Caco-2 (cell line): ENCODE results near the gene VEPH1. TPM values are rescaled to one million over a fixed set of nuclear protein-coding genes. Genes with fewer than 3 reads are reported as not detected.

Experiments
- BruUV-seq: library from RNA; stranded (reverse); fragments of 400-500 nt; replicated peaks from 2 replicates; lab custom pipeline; 2021; lab: Mats Ljungman, UMichigan
- CTCF ChIA-PET: fragments of 300-600 bp; sonication (Branson Sonifier 250); formaldehyde crosslinking; loops from one replicate; lab custom pipeline; 2022; ENCODE audit warnings: antibody characterized with exemption; lab: Charles Lee
- POLR2A ChIA-PET: fragments of 300-600 bp; sonication (Branson Sonifier 250); formaldehyde crosslinking; loops from one replicate; lab custom pipeline; 2022; ENCODE audit warnings: antibody characterized with exemption; lab: Charles Lee
- DNase-seq, 2 experiments: peaks; one replicate each; pipeline versions ENCODE4 v3.0.0 to v3.0.0-alpha.2; 2020 to 2022
- H3K27me3 ChIP-seq: replicated peaks from 2 replicates; pipeline ENCODE4 v1.6.0; 2011; ENCODE audit warnings: low read length; ENCODE audit not compliant: control insufficient read depth, insufficient read depth
- H3K36me3 ChIP-seq: 2 replicates; pipeline ENCODE4 v1.5.1; 2011; ENCODE audit warnings: low read length; ENCODE audit not compliant: control insufficient read depth, insufficient read depth
- H3K4me1 ChIP-seq: fragments of 250-450 bp; sonication (Bioruptor Pico); 2 replicates; pipeline ENCODE4 v1.5.1; 2020; ENCODE audit warnings: mild to moderate bottlenecking
- H3K4me3 ChIP-seq: 2 replicates; pipeline ENCODE4 v1.5.1; 2011; ENCODE audit warnings: low read depth, mild to moderate bottlenecking, control low read depth, low read length
- H3K9me3 ChIP-seq: fragments of 250-450 bp; sonication (Bioruptor Pico); 2 replicates; pipeline ENCODE4 v1.5.1; 2020; ENCODE audit warnings: mild to moderate bottlenecking, moderate library complexity
- H3K27ac Mint-ChIP-seq: one replicate; pipeline ENCODE4 v1.8.0; 2022; ENCODE audit warnings: mixed read lengths; ENCODE audit not compliant: unreplicated experiment
- H3K27me3 Mint-ChIP-seq: one replicate; pipeline ENCODE4 v1.8.0; 2022; ENCODE audit warnings: mixed read lengths; ENCODE audit not compliant: insufficient read depth, unreplicated experiment
- H3K36me3 Mint-ChIP-seq: one replicate; pipeline ENCODE4 v1.8.0; 2022; ENCODE audit warnings: mild to moderate bottlenecking, mixed read lengths; ENCODE audit not compliant: insufficient read depth, unreplicated experiment
- H3K4me1 Mint-ChIP-seq: one replicate; pipeline ENCODE4 v1.8.0; 2022; ENCODE audit warnings: low read depth, mixed read lengths; ENCODE audit not compliant: unreplicated experiment
- H3K4me3 Mint-ChIP-seq: one replicate; pipeline ENCODE4 v1.8.0; 2022; ENCODE audit warnings: mild to moderate bottlenecking, moderate library complexity, mixed read lengths; ENCODE audit not compliant: unreplicated experiment
- H3K9me3 Mint-ChIP-seq: one replicate; pipeline ENCODE4 v1.8.0; 2022; ENCODE audit warnings: mixed read lengths; ENCODE audit not compliant: unreplicated experiment
- CTCF ChIP-seq, 2 experiments: fragments of 200-600 bp in 1 of 2; IDR thresholded peaks; 1 replicate in 1 of 2; 2 replicates in 1 of 2; pipeline versions ENCODE4 v1.5.1 to v1.8.0; 2011 to 2022; ENCODE audit warnings: antibody characterized with exemption in 1 of 2, control low read depth in 1 of 2, inconsistent platforms in 1 of 2, low read depth in 1 of 2, low read length in 1 of 2, mild to moderate bottlenecking in 1 of 2, moderate library complexity in 1 of 2; ENCODE audit not compliant: insufficient read depth in 1 of 2, severe bottlenecking in 1 of 2, unreplicated experiment in 1 of 2
- intact Hi-C: fragments of 100-400 bp; cut with micrococcal nuclease; formaldehyde crosslinking; loops from one replicate; pipeline ENCODE4 v1.10.0; 2022; ENCODE audit not compliant: unreplicated experiment
- total RNA-seq: library from RNA; stranded (reverse); gene quantifications from 2 replicates; pipeline ENCODE4 v1.2.3, GENCODE V29; 2022

VEPH1 gene
- total RNA-seq, 1 experiment from 2014 or later, result 12.0 TPM

- Mint-ChIP-seq H3K9me3 (no peaks in the 10 kb centered on the region), H3K27me3 (peaks cover 18% of the 10 kb centered on the region), H3K4me1 (no peaks in the 10 kb centered on the region), H3K36me3 (no peaks in the 10 kb centered on the region), H3K4me3 (no peak overlapping the region), H3K27ac (no peak overlapping the region)
- H3K27me3 ChIP-seq, result no peaks in the 10 kb centered on the region; the same call in 1 of the 2 replicates
- intact Hi-C loops, result no loop called here
- CTCF ChIA-PET, result no interaction called here
- POLR2A ChIA-PET, result no interaction called here
- no peak overlapping the region for H3K4me3 ChIP-seq
- H3K9me3 ChIP-seq, result no peaks in the 10 kb centered on the region
- H3K36me3 ChIP-seq, result no peaks in the 10 kb centered on the region
- TF ChIP-seq CTCF (IDR thresholded peaks at IDR 0.05; ENCODE audit: insufficient read depth in 1 of 2, low read depth in 1 of 2, low read length in 1 of 2, severe bottlenecking in 1 of 2, unreplicated experiment in 1 of 2), result no peak
- H3K4me1 ChIP-seq, result no peaks in the 10 kb centered on the region
- no peak for DNase-seq
- no TSS peak for BruUV-seq
Observed at GRCh38 chr3:157300094-157300493, 203.1 kb downstream of the VEPH1 start.

DNA sequence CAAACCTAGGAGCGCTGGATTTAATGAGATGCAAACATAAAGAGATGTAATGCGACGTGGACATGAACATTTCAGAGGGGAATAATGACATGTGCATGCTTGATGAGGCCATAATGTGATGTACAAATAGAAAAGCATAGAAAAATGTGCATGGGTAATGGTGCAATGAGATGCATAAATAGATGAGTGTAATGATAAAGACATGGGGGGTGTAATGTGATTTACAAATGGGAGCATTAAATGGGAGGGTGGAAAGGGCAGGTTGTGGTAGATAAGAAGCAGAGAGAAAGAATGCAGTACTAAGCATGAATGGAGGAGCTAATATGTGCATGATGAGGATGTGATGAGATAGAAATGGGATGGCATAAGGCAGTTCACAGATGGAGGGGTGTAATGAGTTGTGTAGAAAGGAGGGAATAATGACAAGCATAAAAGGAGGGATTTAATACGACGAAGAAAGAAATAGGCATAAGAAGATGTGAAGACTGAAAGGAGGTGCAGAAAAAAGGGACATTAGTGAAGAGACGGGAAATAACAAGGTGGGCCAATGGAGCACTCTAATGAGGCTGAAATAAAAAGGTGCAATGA lies 205.8 kb downstream of the VEPH1 start:
- Histone ChIP-seq H3K4me1 (no peaks in the 10 kb centered on the region), H3K27me3 (no peaks in the 10 kb centered on the region; the same call in 1 of the 2 replicates), H3K36me3 (no peaks in the 10 kb centered on the region), H3K9me3 (no peaks in the 10 kb centered on the region), H3K4me3 (no peak overlapping the region)
- no peak overlapping the region for H3K27ac Mint-ChIP-seq
- ChIA-PET POLR2A (no interaction called here), CTCF (no interaction called here)
- H3K36me3 Mint-ChIP-seq, result no peaks in the 10 kb centered on the region
- BruUV-seq, result no TSS peak
- TF ChIP-seq CTCF (IDR thresholded peaks at IDR 0.05; ENCODE audit: insufficient read depth in 1 of 2, low read depth in 1 of 2, low read length in 1 of 2, severe bottlenecking in 1 of 2, unreplicated experiment in 1 of 2), result no peak
- no peaks in the 10 kb centered on the region for H3K9me3 Mint-ChIP-seq
- DNase-seq, result no peak
- H3K4me1 Mint-ChIP-seq, result no peaks in the 10 kb centered on the region
- intact Hi-C loops, result no loop called here
- peaks cover 11% of the 10 kb centered on the region for H3K27me3 Mint-ChIP-seq
- no peak overlapping the region for H3K4me3 Mint-ChIP-seq

- H3K36me3 Mint-ChIP-seq, result no peaks in the 10 kb centered on the region
- Histone ChIP-seq H3K4me3 (no peak overlapping the region), H3K4me1 (no peaks in the 10 kb centered on the region), H3K36me3 (no peaks in the 10 kb centered on the region), H3K9me3 (no peaks in the 10 kb centered on the region), H3K27me3 (no peaks in the 10 kb centered on the region; the same call in 1 of the 2 replicates)
- no peaks in the 10 kb centered on the region for H3K4me1 Mint-ChIP-seq
- no TSS peak for BruUV-seq
- no peaks in the 10 kb centered on the region for H3K9me3 Mint-ChIP-seq
- no peak overlapping the region for H3K27ac Mint-ChIP-seq
- ChIA-PET POLR2A (no interaction called here), CTCF (no interaction called here)
- no peak for DNase-seq
- peaks cover 11% of the 10 kb centered on the region for H3K27me3 Mint-ChIP-seq
- intact Hi-C loops, result no loop called here
- H3K4me3 Mint-ChIP-seq, result no peak overlapping the region
- TF ChIP-seq CTCF (IDR thresholded peaks at IDR 0.05; ENCODE audit: insufficient read depth in 1 of 2, low read depth in 1 of 2, low read length in 1 of 2, severe bottlenecking in 1 of 2, unreplicated experiment in 1 of 2), result no peak
Observed at GRCh38 chr3:157294953-157295352, 208.3 kb downstream of the VEPH1 start.
